ENCODE data around the gene SFTPB.

The SFTPB gene

GRCh38 chr2:85655961-85656417 is 12.0 kb downstream of the SFTPB start:
- Histone ChIP-seq H3K4me3 (ENCODE audit: extremely low read depth, insufficient read depth, low read length, poor library complexity, severe bottlenecking) (no peak overlapping the region), H3K4me1 (ENCODE audit: control insufficient read depth, insufficient read depth, low read length, poor library complexity, severe bottlenecking) (no peaks in the 10 kb centered on the region), H3K36me3 (ENCODE audit: control insufficient read depth, insufficient read depth, low read length) (peaks cover 57% of the 10 kb centered on the region), H3K9me3 (ENCODE audit: control insufficient read depth, low read length) (no peaks in the 10 kb centered on the region), H3K27ac (ENCODE audit: low read depth, low read length, severe bottlenecking) (no peak overlapping the region)
- 94 to 96% methylated on average over 6 of the region's 7 CpGs for WGBS, 2 experiments (ENCODE audit: insufficient coverage in 2 of 2)

- 88 to 89% methylated on average over 2 of the region's 3 CpGs for WGBS, 2 experiments (ENCODE audit: insufficient coverage in 2 of 2)
- no peaks in the 10 kb centered on the region for H3K9me3 ChIP-seq (ENCODE audit: control insufficient read depth, low read length)
- no peak overlapping the region for H3K27ac ChIP-seq (ENCODE audit: low read depth, low read length, severe bottlenecking)
- H3K4me3 ChIP-seq (ENCODE audit: extremely low read depth, insufficient read depth, low read length, poor library complexity, severe bottlenecking), result no peak overlapping the region
- H3K36me3 ChIP-seq (ENCODE audit: control insufficient read depth, insufficient read depth, low read length), result peaks cover 70% of the 10 kb centered on the region
- H3K4me1 ChIP-seq (ENCODE audit: control insufficient read depth, insufficient read depth, low read length, poor library complexity, severe bottlenecking), result no peaks in the 10 kb centered on the region
These were observed 14.0 kb downstream of the SFTPB start for GRCh38 chr2:85653996-85654395.

GRCh38 chr2:85652056-85652455 is 15.9 kb downstream of the SFTPB start:
- 100% methylated on average over 1 to 2 of the region's 2 CpGs for WGBS, 2 experiments (ENCODE audit: insufficient coverage in 2 of 2)
- H3K9me3 ChIP-seq (ENCODE audit: control insufficient read depth, low read length), result no peaks in the 10 kb centered on the region
- H3K27ac ChIP-seq (ENCODE audit: low read depth, low read length, severe bottlenecking), result no peak overlapping the region
- H3K36me3 ChIP-seq (ENCODE audit: control insufficient read depth, insufficient read depth, low read length), result peaks cover 80% of the 10 kb centered on the region
- H3K4me3 ChIP-seq (ENCODE audit: extremely low read depth, insufficient read depth, low read length, poor library complexity, severe bottlenecking), result no peak overlapping the region
- H3K4me1 ChIP-seq (ENCODE audit: control insufficient read depth, insufficient read depth, low read length, poor library complexity, severe bottlenecking), result no peaks in the 10 kb centered on the region

- no peaks in the 10 kb centered on the region for H3K9me3 ChIP-seq (ENCODE audit: control insufficient read depth, low read length)
- H3K36me3 ChIP-seq (ENCODE audit: control insufficient read depth, insufficient read depth, low read length), result peaks cover 84% of the 10 kb centered on the region
- WGBS, 2 experiments (ENCODE audit: insufficient coverage in 2 of 2), result 100% methylated on average over 1 of the region's 3 CpGs
- H3K4me3 ChIP-seq (ENCODE audit: extremely low read depth, insufficient read depth, low read length, poor library complexity, severe bottlenecking), result no peak overlapping the region
- H3K27ac ChIP-seq (ENCODE audit: low read depth, low read length, severe bottlenecking), result no peak overlapping the region
- no peaks in the 10 kb centered on the region for H3K4me1 ChIP-seq (ENCODE audit: control insufficient read depth, insufficient read depth, low read length, poor library complexity, severe bottlenecking)
These were observed 16.9 kb downstream of the SFTPB start for GRCh38 chr2:85651097-85651496.

GRCh38 chr2:85650456-85650855 is 17.5 kb downstream of the SFTPB start:
- 93 to 94% methylated on average over 2 to 4 of the region's 4 CpGs for WGBS, 2 experiments (ENCODE audit: insufficient coverage in 2 of 2)

GRCh38 chr2:85649201-85650190 is 18.5 kb downstream of the SFTPB start:
- Histone ChIP-seq H3K27ac (ENCODE audit: low read depth, low read length, severe bottlenecking) (no peak overlapping the region), H3K9me3 (ENCODE audit: control insufficient read depth, low read length) (no peaks in the 10 kb centered on the region), H3K36me3 (ENCODE audit: control insufficient read depth, insufficient read depth, low read length) (peaks cover 96% of the 10 kb centered on the region), H3K4me1 (ENCODE audit: control insufficient read depth, insufficient read depth, low read length, poor library complexity, severe bottlenecking) (no peaks in the 10 kb centered on the region), H3K4me3 (ENCODE audit: extremely low read depth, insufficient read depth, low read length, poor library complexity, severe bottlenecking) (no peak overlapping the region)
- WGBS, 2 experiments (ENCODE audit: insufficient coverage in 2 of 2), result 95 to 98% methylated on average over 5 to 6 of the region's 9 CpGs

More at GRCh38 chr2:85650456-85650855, 17.5 kb downstream of the SFTPB start:
- H3K4me1 ChIP-seq (ENCODE audit: control insufficient read depth, insufficient read depth, low read length, poor library complexity, severe bottlenecking), result no peaks in the 10 kb centered on the region
- no peak overlapping the region for H3K27ac ChIP-seq (ENCODE audit: low read depth, low read length, severe bottlenecking)
- no peak overlapping the region for H3K4me3 ChIP-seq (ENCODE audit: extremely low read depth, insufficient read depth, low read length, poor library complexity, severe bottlenecking)
- no peaks in the 10 kb centered on the region for H3K9me3 ChIP-seq (ENCODE audit: control insufficient read depth, low read length)
- H3K36me3 ChIP-seq (ENCODE audit: control insufficient read depth, insufficient read depth, low read length), result peaks cover 87% of the 10 kb centered on the region

- peaks cover 96% of the 10 kb centered on the region for H3K36me3 ChIP-seq (ENCODE audit: control insufficient read depth, insufficient read depth, low read length)
- WGBS, 2 experiments (ENCODE audit: insufficient coverage in 2 of 2), result 81 to 88% methylated on average over 2 of the region's 2 CpGs
These were observed 19.4 kb downstream of the SFTPB start for GRCh38 chr2:85648619-85649018.

GRCh38 chr2:85647823-85648526 is 20.0 kb downstream of the SFTPB start:
- Histone ChIP-seq H3K4me1 (ENCODE audit: control insufficient read depth, insufficient read depth, low read length, poor library complexity, severe bottlenecking) (no peaks in the 10 kb centered on the region), H3K9me3 (ENCODE audit: control insufficient read depth, low read length) (no peaks in the 10 kb centered on the region), H3K36me3 (ENCODE audit: control insufficient read depth, insufficient read depth, low read length) (peaks cover 96% of the 10 kb centered on the region), H3K4me3 (ENCODE audit: extremely low read depth, insufficient read depth, low read length, poor library complexity, severe bottlenecking) (no peak overlapping the region), H3K27ac (ENCODE audit: low read depth, low read length, severe bottlenecking) (no peak overlapping the region)
- 98 to 100% methylated on average over 6 to 10 of the region's 10 CpGs for WGBS, 2 experiments (ENCODE audit: insufficient coverage in 2 of 2)

More at GRCh38 chr2:85648619-85649018, 19.4 kb downstream of the SFTPB start:
- Histone ChIP-seq H3K4me3 (ENCODE audit: extremely low read depth, insufficient read depth, low read length, poor library complexity, severe bottlenecking) (no peak overlapping the region), H3K4me1 (ENCODE audit: control insufficient read depth, insufficient read depth, low read length, poor library complexity, severe bottlenecking) (no peaks in the 10 kb centered on the region), H3K9me3 (ENCODE audit: control insufficient read depth, low read length) (no peaks in the 10 kb centered on the region), H3K27ac (ENCODE audit: low read depth, low read length, severe bottlenecking) (no peak overlapping the region)

GRCh38 chr2:85646166-85646565 is 21.8 kb downstream of the SFTPB start:
- no peak overlapping the region for H3K27ac ChIP-seq (ENCODE audit: low read depth, low read length, severe bottlenecking)
- peaks cover 98% of the 10 kb centered on the region for H3K36me3 ChIP-seq (ENCODE audit: control insufficient read depth, insufficient read depth, low read length)
- WGBS, 2 experiments (ENCODE audit: insufficient coverage in 2 of 2), result no CpG with 5 or more reads among the region's 2 CpGs
- no peak overlapping the region for H3K4me3 ChIP-seq (ENCODE audit: extremely low read depth, insufficient read depth, low read length, poor library complexity, severe bottlenecking)
- H3K9me3 ChIP-seq (ENCODE audit: control insufficient read depth, low read length), result no peaks in the 10 kb centered on the region
- no peaks in the 10 kb centered on the region for H3K4me1 ChIP-seq (ENCODE audit: control insufficient read depth, insufficient read depth, low read length, poor library complexity, severe bottlenecking)

GRCh38 chr2:85644909-85645308 is 23.1 kb downstream of the SFTPB start:
- Histone ChIP-seq H3K36me3 (ENCODE audit: control insufficient read depth, insufficient read depth, low read length) (peaks cover 100% of the 10 kb centered on the region), H3K9me3 (ENCODE audit: control insufficient read depth, low read length) (no peaks in the 10 kb centered on the region), H3K27ac (ENCODE audit: low read depth, low read length, severe bottlenecking) (no peak overlapping the region), H3K4me3 (ENCODE audit: extremely low read depth, insufficient read depth, low read length, poor library complexity, severe bottlenecking) (no peak overlapping the region), H3K4me1 (ENCODE audit: control insufficient read depth, insufficient read depth, low read length, poor library complexity, severe bottlenecking) (no peaks in the 10 kb centered on the region)
- 90 to 95% methylated on average over 6 to 7 of the region's 8 CpGs for WGBS, 2 experiments (ENCODE audit: insufficient coverage in 2 of 2)
